Parathyroid adenoma (tissue), 2 donors: ENCODE data around the gene PRSS27.
A peak's percentile ranks its signal among the peaks of the same experiment; 100 is the strongest.
"Not testable (repeated sequence)": the region's sequence is repeated elsewhere in the genome, so short reads cannot be mapped to it uniquely, and the experiment has no call there.

Experiments used
- H2AFZ ChIP-seq: fragments of 300-600 bp; sonication (generic); one replicate; pipeline ENCODE4 v1.7.0; 2017; ENCODE audit warnings: antibody characterized with exemption, mild to moderate bottlenecking
- H3K27ac ChIP-seq: fragments of 300-600 bp; sonication (generic); one replicate; pipeline ENCODE4 v1.7.0; 2017
- H3K27me3 ChIP-seq: fragments of 300-600 bp; sonication (generic); one replicate; pipeline ENCODE4 v1.7.0; 2017; ENCODE audit warnings: low read length; ENCODE audit not compliant: control insufficient read depth, insufficient read depth
- H3K36me3 ChIP-seq: fragments of 300-600 bp; sonication (generic); one replicate; pipeline ENCODE4 v1.7.0; 2017; ENCODE audit warnings: low read length; ENCODE audit not compliant: control insufficient read depth, insufficient read depth
- H3K4me1 ChIP-seq: fragments of 300-600 bp; sonication (generic); one replicate; pipeline ENCODE4 v1.7.0; 2017; ENCODE audit warnings: control low read depth
- H3K4me2 ChIP-seq: fragments of 300-600 bp; sonication (generic); one replicate; pipeline ENCODE4 v1.7.0; 2017; ENCODE audit warnings: low read length
- H3K4me3 ChIP-seq: fragments of 300-600 bp; sonication (generic); one replicate; pipeline ENCODE4 v1.7.0; 2017; ENCODE audit warnings: low read depth, low read length
- H3K79me2 ChIP-seq: fragments of 300-600 bp; sonication (generic); one replicate; pipeline ENCODE4 v1.7.0; 2017; ENCODE audit warnings: control low read depth
- H3K9ac ChIP-seq: fragments of 300-600 bp; sonication (generic); one replicate; pipeline ENCODE4 v1.7.0; 2017; ENCODE audit warnings: mild to moderate bottlenecking
- H3K9me3 ChIP-seq: fragments of 300-600 bp; sonication (generic); one replicate; pipeline ENCODE4 v1.7.0; 2017; ENCODE audit warnings: low read length; ENCODE audit not compliant: control insufficient read depth
- CTCF ChIP-seq: fragments of 300-600 bp; sonication (generic); IDR thresholded peaks from one replicate; pipeline ENCODE4 v1.7.0; 2017; ENCODE audit warnings: antibody characterized with exemption, mild to moderate bottlenecking
- donor health status: primary hyperparathyroidism.

Gene PRSS27

GRCh38 chr16:2675714-2676113 is 44.3 kb downstream of the PRSS27 start:
- no peak for TF ChIP-seq CTCF
- H3K4me2 ChIP-seq = no peak overlapping the region
- H3K79me2 ChIP-seq = peaks cover 11% of the 10 kb centered on the region

GRCh38 chr16:2675021-2675420 is 45.0 kb downstream of the PRSS27 start:
- no peak for TF ChIP-seq CTCF
- peaks cover 11% of the 10 kb centered on the region for H3K79me2 ChIP-seq

More at GRCh38 chr16:2675714-2676113, 44.3 kb downstream of the PRSS27 start:
- Histone ChIP-seq H3K9me3 (no peaks in the 10 kb centered on the region), H3K4me3 (no peak overlapping the region), H3K27me3 (no peaks in the 10 kb centered on the region), H3K9ac (no peak overlapping the region), H3K4me1 (peaks cover 5% of the 10 kb centered on the region), H2AFZ (no peak overlapping the region), H3K36me3 (no peaks in the 10 kb centered on the region), H3K27ac (no peak overlapping the region)

GRCh38 chr16:2673066-2673999 is 46.7 kb downstream of the PRSS27 start:
- Histone ChIP-seq H3K9ac (no peak overlapping the region), H3K4me1 (peaks cover 5% of the 10 kb centered on the region), H3K79me2 (peaks cover 24% of the 10 kb centered on the region), H3K4me3 (peak overlapping the region; percentile 69), H3K27ac (peak overlapping the region; percentile 77), H3K36me3 (no peaks in the 10 kb centered on the region), H2AFZ (peak overlapping the region; percentile 100), H3K27me3 (no peaks in the 10 kb centered on the region), H3K4me2 (peak overlapping the region; percentile 89), H3K9me3 (no peaks in the 10 kb centered on the region)
- TF ChIP-seq CTCF = no peak

More at GRCh38 chr16:2675021-2675420, 45.0 kb downstream of the PRSS27 start:
- no peak overlapping the region for H3K4me2 ChIP-seq
- no peak overlapping the region for H3K27ac ChIP-seq
- no peaks in the 10 kb centered on the region for H3K9me3 ChIP-seq
- no peak overlapping the region for H2AFZ ChIP-seq
- H3K4me3 ChIP-seq = no peak overlapping the region
- no peaks in the 10 kb centered on the region for H3K27me3 ChIP-seq
- H3K36me3 ChIP-seq = no peaks in the 10 kb centered on the region
- no peak overlapping the region for H3K9ac ChIP-seq
- H3K4me1 ChIP-seq = peaks cover 5% of the 10 kb centered on the region

GRCh38 chr16:2671741-2672140 is 48.3 kb downstream of the PRSS27 start:
- Histone ChIP-seq H3K9ac (no peak overlapping the region), H3K79me2 (peaks cover 24% of the 10 kb centered on the region), H3K9me3 (no peaks in the 10 kb centered on the region), H3K27ac (no peak overlapping the region), H2AFZ (no peak overlapping the region), H3K36me3 (no peaks in the 10 kb centered on the region), H3K4me1 (peaks cover 5% of the 10 kb centered on the region), H3K4me2 (peak overlapping the region; percentile 49), H3K4me3 (peak overlapping the region; percentile 24), H3K27me3 (no peaks in the 10 kb centered on the region)
- TF ChIP-seq CTCF = no peak

GRCh38 chr16:2671193-2671592 is 48.8 kb downstream of the PRSS27 start:
- H3K9me3 ChIP-seq, H3K4me1 ChIP-seq, H2AFZ ChIP-seq, H3K27ac ChIP-seq, H3K4me3 ChIP-seq, H3K27me3 ChIP-seq, H3K36me3 ChIP-seq, H3K9ac ChIP-seq, H3K4me2 ChIP-seq: not testable (repeated sequence)
- H3K79me2 ChIP-seq = peaks cover 24% of the 10 kb centered on the region
